GM04504 (cell line): ENCODE results near the gene GCAT.

Experiments used
- DNase-seq: peaks from one replicate; pipeline ENCODE4 v3.0.0-alpha.2; 2012; ENCODE audit warnings: low read depth

GCAT gene

GRCh38 chr22:37842015-37842793, 34.5 kb downstream of the GCAT start:
- DNase-seq = no peak

DNA sequence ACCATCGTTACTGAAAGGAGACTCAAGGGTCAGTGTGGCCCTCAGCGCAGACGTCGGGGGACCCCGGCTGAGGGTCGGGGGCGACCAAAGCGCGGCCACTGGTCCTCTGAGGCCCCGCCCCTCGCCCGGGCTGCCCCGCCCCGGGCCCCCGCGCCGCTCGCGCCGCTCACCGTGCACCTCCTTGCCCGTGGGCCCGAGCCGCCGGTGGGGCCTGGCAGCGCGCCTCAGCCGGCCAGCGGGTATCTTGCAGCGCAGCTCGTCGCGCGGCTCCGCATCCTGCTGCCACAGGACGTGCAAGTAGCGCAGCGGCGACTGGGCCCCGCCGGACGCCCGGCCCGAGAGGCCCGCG, 36.0 kb downstream of the GCAT start:
- no peak for DNase-seq

GRCh38 chr22:37844904-37845329, 37.2 kb downstream of the GCAT start:
- no peak for DNase-seq

DNA sequence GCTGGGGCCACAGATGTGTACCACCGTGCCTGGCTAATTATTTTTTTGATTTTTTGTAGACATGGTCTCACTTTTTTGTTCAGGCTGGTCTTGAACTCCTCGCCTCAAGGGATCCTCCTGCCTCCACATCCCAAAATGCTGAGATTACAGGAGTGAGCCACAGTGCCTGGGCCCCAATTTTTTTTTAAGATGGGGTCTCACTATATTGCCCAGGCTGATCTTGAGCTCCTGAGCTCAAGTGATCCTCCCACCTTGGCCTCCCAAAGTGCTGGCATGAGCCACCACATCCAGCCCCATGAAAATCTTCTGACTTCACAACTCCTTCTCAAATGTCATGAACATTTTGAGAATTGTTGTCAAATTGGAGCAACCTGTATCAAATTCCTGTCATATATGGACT, 38.7 kb downstream of the GCAT start:
- no peak for DNase-seq

- DNase-seq = no peak
Observed at GRCh38 chr22:37848587-37849088, 40.9 kb downstream of the GCAT start.

- DNase-seq = peak; percentile 69
Observed at GRCh38 chr22:37849089-37849751, 41.5 kb downstream of the GCAT start, which contains the start of gene EIF3L. TSS of gene EIF3L (plus strand) at chr22:37849419. CDS start at chr22:37849450, 31 bp downstream.

DNA sequence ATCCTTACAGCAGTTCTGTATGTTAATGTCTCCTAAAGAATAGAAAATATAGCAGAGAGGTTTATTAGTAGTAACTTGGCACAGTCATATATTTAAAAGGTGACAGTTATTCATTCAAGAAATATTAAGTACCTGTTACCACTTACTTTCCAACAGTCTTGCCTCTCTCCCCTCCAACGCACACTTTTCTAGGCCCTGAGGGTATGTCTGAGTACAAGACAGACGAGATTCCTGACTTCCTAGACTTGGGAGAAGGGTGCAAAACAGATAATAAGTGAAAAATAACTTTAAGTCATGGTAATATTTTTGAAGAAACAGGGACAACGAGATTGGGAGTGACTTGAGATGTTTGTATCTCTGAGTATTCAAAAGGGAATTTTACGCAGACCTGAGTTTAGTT, 43.1 kb downstream of the GCAT start:
- no peak for DNase-seq

GRCh38 chr22:37852418-37852817, 44.7 kb downstream of the GCAT start:
- no peak for DNase-seq

- DNase-seq = no peak
Observed at GRCh38 chr22:37854946-37855345, 47.2 kb downstream of the GCAT start.

- DNase-seq = no peak
Observed at GRCh38 chr22:37855462-37855861, 47.7 kb downstream of the GCAT start.

DNA sequence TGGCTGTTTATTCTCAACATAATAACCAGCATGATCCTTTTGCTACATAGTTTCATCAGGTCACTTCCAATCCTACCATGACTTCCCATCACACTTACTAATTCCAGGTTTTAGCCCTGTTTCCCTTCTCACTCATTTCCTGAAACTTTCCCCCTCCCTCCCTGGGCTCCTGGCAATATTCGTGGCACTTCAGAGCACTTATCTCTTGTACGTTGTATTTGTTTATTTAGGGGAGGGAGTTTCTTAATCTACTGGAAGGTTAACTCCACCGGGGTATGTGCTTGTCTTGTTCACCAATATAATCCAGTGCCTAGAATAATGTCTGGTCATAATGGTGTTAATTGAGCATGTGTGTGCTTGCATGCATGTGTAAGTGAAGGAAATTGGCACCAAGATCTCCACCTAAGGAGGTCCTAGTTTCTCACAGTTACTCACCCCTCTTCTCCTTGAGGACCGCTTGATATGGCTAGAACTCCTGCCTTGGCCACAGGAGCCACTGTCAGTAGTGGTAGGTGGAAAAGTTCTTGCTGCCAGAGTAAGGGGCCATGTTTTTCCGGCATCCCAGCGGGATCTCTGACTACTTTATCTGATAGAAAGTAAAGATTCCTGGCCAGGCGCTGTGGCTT, 53.2 kb downstream of the GCAT start:
- no peak for DNase-seq

GRCh38 chr22:37862570-37863325, 55.0 kb downstream of the GCAT start:
- no peak for DNase-seq

DNA sequence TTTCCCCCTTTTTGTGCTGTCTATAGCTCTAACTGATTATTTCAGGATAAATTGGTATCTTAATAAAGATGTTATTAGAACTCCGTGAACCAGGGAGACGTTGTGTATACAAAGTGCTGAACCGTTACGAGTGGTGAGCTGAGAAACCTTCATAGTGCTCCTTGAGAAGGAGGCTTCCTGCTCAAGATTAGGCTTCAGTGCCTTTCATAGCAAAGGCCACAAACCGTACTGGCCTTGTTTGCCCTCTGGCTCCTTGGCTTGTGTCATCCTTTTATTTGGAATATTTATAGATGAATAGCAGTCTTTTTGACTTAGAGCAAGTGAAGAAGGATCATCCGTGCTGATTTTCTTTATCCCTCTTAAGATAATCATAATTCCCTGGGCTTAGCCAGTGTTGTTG, 57.8 kb downstream of the GCAT start:
- DNase-seq = no peak
